Lower leg skin (tissue), 3 donors: Measurements from ENCODE around the gene GCNT4.
"Not testable (repeated sequence)": the region's sequence is repeated elsewhere in the genome, so short reads cannot be mapped to it uniquely, and the experiment has no call there.

Experiments
- POLR2A ChIP-seq, 2 donors: fragments of 450-650 bp; IDR thresholded peaks; one replicate each; pipeline ENCODE4 v1.6.1; 2016 to 2017; ENCODE audit warnings: antibody characterized with exemption in 2 of 2, mild to moderate bottlenecking in 1 of 2, moderate library complexity in 1 of 2
- TF ChIP-seq, protein P1 (sequence below), 3 donors: fragments of 450-650 bp; IDR thresholded peaks; one replicate each; pipeline ENCODE4 v1.5.1; 2016; ENCODE audit warnings: antibody characterized with exemption in 3 of 3, mild to moderate bottlenecking in 3 of 3, moderate library complexity in 2 of 3

- TF ChIP-seq, protein P1, sequence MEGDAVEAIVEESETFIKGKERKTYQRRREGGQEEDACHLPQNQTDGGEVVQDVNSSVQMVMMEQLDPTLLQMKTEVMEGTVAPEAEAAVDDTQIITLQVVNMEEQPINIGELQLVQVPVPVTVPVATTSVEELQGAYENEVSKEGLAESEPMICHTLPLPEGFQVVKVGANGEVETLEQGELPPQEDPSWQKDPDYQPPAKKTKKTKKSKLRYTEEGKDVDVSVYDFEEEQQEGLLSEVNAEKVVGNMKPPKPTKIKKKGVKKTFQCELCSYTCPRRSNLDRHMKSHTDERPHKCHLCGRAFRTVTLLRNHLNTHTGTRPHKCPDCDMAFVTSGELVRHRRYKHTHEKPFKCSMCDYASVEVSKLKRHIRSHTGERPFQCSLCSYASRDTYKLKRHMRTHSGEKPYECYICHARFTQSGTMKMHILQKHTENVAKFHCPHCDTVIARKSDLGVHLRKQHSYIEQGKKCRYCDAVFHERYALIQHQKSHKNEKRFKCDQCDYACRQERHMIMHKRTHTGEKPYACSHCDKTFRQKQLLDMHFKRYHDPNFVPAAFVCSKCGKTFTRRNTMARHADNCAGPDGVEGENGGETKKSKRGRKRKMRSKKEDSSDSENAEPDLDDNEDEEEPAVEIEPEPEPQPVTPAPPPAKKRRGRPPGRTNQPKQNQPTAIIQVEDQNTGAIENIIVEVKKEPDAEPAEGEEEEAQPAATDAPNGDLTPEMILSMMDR (IDR thresholded peaks at IDR 0.05) = not testable (repeated sequence)
- TF ChIP-seq POLR2A (IDR thresholded peaks at IDR 0.05) = not testable (repeated sequence)
Observed at GRCh38 chr5:75095956-75096355, 43.6 kb upstream of the GCNT4 start.
